ENCODE measurements around the gene SCGB3A2.

SCGB3A2 gene

GRCh38 chr5:147852365-147852764 is 26.1 kb upstream of the SCGB3A2 start:
- TF ChIP-seq CSDC2 (CRISPR knock-in tag; IDR thresholded peaks at IDR 0.05) = no peak
- no peak for TF ChIP-seq ISL1 (CRISPR knock-in tag; IDR thresholded peaks at IDR 0.05)
- TF ChIP-seq PPARA (CRISPR knock-in tag; IDR thresholded peaks at IDR 0.05; ENCODE audit: borderline replicate concordance) = no peak
- TF ChIP-seq, protein P1, sequence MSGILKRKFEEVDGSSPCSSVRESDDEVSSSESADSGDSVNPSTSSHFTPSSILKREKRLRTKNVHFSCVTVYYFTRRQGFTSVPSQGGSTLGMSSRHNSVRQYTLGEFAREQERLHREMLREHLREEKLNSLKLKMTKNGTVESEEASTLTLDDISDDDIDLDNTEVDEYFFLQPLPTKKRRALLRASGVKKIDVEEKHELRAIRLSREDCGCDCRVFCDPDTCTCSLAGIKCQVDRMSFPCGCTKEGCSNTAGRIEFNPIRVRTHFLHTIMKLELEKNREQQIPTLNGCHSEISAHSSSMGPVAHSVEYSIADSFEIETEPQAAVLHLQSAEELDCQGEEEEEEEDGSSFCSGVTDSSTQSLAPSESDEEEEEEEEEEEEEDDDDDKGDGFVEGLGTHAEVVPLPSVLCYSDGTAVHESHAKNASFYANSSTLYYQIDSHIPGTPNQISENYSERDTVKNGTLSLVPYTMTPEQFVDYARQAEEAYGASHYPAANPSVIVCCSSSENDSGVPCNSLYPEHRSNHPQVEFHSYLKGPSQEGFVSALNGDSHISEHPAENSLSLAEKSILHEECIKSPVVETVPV (CRISPR knock-in tag; IDR thresholded peaks at IDR 0.05) = no peak
- no peak for TF ChIP-seq ZNF8 (CRISPR knock-in tag; IDR thresholded peaks at IDR 0.05)
- no peak for TF ChIP-seq ESRRG (CRISPR knock-in tag; IDR thresholded peaks at IDR 0.05)
- TF ChIP-seq PATZ1 (CRISPR knock-in tag; IDR thresholded peaks at IDR 0.05; ENCODE audit: borderline replicate concordance) = no peak
- no peak for TF ChIP-seq SNAI2 (CRISPR knock-in tag; IDR thresholded peaks at IDR 0.05)
- ATAC-seq = no peak

DNA sequence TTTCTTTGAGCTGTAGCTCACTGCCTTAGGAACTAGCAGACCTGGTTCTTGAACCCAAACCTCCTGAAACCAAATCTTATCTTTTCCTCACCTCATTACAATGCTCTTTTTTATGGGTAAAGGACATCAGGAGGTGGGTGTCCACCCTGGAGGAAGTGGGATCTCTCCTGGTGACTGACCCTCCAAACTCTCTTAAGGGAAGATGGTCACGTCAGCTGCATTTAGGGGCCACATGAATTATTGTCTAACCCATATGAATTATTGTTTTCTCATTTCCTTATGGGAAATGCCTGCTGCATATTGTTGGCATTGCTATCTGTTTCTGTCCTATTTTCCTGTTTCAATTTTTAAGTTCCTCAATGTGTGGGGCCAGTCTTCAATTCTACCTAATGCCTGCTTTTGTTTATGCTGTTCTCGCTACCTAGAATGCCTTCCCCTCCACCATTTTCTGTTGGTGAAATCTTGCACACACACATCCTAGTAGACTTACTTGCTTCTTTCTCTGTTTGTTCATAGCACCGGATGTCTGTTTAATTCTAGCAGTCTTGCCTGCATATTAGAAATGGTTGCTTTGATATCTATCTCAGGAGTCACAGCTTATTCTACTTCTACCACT is 25.0 kb upstream of the SCGB3A2 start:
- TF ChIP-seq ISL1 (CRISPR knock-in tag; IDR thresholded peaks at IDR 0.05) (no peak), ZNF70 (CRISPR knock-in tag; IDR thresholded peaks at IDR 0.05) (no peak), ZC3H10 (CRISPR knock-in tag; IDR thresholded peaks at IDR 0.05) (no peak), RARB (CRISPR knock-in tag; IDR thresholded peaks at IDR 0.05) (no peak), BACH2 (CRISPR knock-in tag; IDR thresholded peaks at IDR 0.05; ENCODE audit: borderline replicate concordance) (no peak), SNAI2 (CRISPR knock-in tag; IDR thresholded peaks at IDR 0.05) (no peak)
- ATAC-seq = no peak

- no peak for TF ChIP-seq ZNF565 (CRISPR knock-in tag; conservative IDR thresholded peaks at IDR 0.05; ENCODE audit: low read depth)
- TF ChIP-seq CSDC2 (CRISPR knock-in tag; IDR thresholded peaks at IDR 0.05) = no peak
- no peak for TF ChIP-seq PPARA (CRISPR knock-in tag; IDR thresholded peaks at IDR 0.05; ENCODE audit: borderline replicate concordance)
- TF ChIP-seq ZNF8 (CRISPR knock-in tag; IDR thresholded peaks at IDR 0.05) = no peak
- TF ChIP-seq TCF4 (CRISPR knock-in tag; IDR thresholded peaks at IDR 0.05; ENCODE audit: borderline replicate concordance) = no peak
- ATAC-seq = no peak
Measured at GRCh38 chr5:147854331-147854730, 24.2 kb upstream of the SCGB3A2 start.

DNA sequence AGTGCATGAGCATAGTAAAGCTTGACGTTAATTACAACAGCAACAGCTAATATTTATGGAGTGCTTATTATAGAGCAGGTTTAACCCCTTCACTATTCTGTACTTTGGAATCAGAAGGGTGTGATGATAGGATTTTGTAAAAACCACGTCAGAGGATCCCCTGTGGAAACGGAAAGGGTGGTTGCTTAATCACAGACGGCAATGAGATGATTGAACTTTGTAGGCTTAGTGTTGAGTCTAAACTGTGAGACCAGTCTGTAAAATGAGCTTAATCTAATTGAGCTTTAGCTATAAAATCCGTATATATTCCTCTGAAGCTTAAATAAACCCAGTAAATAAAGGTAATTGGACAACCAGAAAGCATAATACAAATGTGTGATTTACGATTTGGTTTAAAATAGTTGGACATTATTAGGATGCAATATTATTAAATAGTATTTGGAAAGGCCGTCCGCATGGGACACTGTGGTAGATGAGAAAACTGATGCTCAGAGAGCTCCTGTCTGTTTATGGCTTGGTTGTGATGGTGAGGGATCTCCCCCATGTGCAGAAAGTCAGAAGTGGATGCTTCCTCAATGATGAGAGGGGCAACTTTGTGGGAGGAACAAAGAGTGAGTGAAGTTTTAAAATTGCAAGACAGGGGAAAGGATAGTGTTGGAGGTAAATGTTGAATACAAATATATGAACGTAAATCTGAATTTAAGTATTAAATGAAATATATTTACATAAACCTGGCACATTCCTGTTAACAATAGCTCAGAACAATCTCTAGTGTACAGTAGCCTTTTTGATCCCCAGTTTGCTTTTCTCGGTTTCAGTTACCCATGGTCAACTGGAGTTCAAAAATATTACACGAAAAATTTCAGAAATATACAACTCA is 23.4 kb upstream of the SCGB3A2 start:
- TF ChIP-seq ARNTL (CRISPR knock-in tag; IDR thresholded peaks at IDR 0.05; ENCODE audit: borderline replicate concordance, low read depth) = no peak
- TF ChIP-seq ZNF8 (CRISPR knock-in tag; IDR thresholded peaks at IDR 0.05) = no peak
- no peak for TF ChIP-seq ZNF70 (CRISPR knock-in tag; IDR thresholded peaks at IDR 0.05)
- TF ChIP-seq GLIS3 (CRISPR knock-in tag; IDR thresholded peaks at IDR 0.05) = no peak
- TF ChIP-seq ZC3H10 (CRISPR knock-in tag; IDR thresholded peaks at IDR 0.05) = no peak
- no peak for TF ChIP-seq ISL1 (CRISPR knock-in tag; IDR thresholded peaks at IDR 0.05)
- TF ChIP-seq BACH2 (CRISPR knock-in tag; IDR thresholded peaks at IDR 0.05; ENCODE audit: borderline replicate concordance) = no peak
- no peak for TF ChIP-seq CSDC2 (CRISPR knock-in tag; IDR thresholded peaks at IDR 0.05)
- TF ChIP-seq ESRRG (CRISPR knock-in tag; IDR thresholded peaks at IDR 0.05) = no peak
- no peak for TF ChIP-seq TOX (CRISPR knock-in tag; IDR thresholded peaks at IDR 0.05; ENCODE audit: borderline replicate concordance)
- no peak for TF ChIP-seq ZFP3 (CRISPR knock-in tag; IDR thresholded peaks at IDR 0.05)
- TF ChIP-seq, protein P2, sequence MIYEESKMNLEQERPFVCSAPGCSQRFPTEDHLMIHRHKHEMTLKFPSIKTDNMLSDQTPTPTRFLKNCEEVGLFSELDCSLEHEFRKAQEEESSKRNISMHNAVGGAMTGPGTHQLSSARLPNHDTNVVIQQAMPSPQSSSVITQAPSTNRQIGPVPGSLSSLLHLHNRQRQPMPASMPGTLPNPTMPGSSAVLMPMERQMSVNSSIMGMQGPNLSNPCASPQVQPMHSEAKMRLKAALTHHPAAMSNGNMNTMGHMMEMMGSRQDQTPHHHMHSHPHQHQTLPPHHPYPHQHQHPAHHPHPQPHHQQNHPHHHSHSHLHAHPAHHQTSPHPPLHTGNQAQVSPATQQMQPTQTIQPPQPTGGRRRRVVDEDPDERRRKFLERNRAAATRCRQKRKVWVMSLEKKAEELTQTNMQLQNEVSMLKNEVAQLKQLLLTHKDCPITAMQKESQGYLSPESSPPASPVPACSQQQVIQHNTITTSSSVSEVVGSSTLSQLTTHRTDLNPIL (CRISPR knock-in tag; IDR thresholded peaks at IDR 0.05; ENCODE audit: low read depth) = no peak
- TF ChIP-seq PPARA (CRISPR knock-in tag; IDR thresholded peaks at IDR 0.05; ENCODE audit: borderline replicate concordance) = no peak
- no peak for TF ChIP-seq POU6F1 (CRISPR knock-in tag; IDR thresholded peaks at IDR 0.05; ENCODE audit: borderline replicate concordance, low read depth)
- ATAC-seq = no peak
